PFSK-1 (cell line): ENCODE results near the gene SYT14.

ENCODE experiments used
- POLR2AphosphoS5 ChIP-seq: IDR thresholded peaks from 2 replicates; pipeline ENCODE4 v1.6.1; 2012; ENCODE audit warnings: low read depth, mild to moderate bottlenecking, control low read depth, low read length, moderate library complexity
- TAF1 ChIP-seq: IDR thresholded peaks from 2 replicates; pipeline ENCODE4 v1.6.1; 2012; ENCODE audit warnings: low read length, control low read depth, borderline replicate concordance; ENCODE audit not compliant: insufficient read depth
- TF ChIP-seq, protein P1 (sequence below), 2 experiments: IDR thresholded peaks; 2 replicates each; pipeline versions ENCODE4 v1.6.1 to v1.8.0; 2011 to 2012; ENCODE audit warnings: low read depth in 2 of 2, low read length in 2 of 2, control low read depth in 1 of 2, inconsistent platforms in 1 of 2, mild to moderate bottlenecking in 1 of 2, moderate library complexity in 1 of 2; ENCODE audit not compliant: insufficient read depth in 1 of 2

DNA sequence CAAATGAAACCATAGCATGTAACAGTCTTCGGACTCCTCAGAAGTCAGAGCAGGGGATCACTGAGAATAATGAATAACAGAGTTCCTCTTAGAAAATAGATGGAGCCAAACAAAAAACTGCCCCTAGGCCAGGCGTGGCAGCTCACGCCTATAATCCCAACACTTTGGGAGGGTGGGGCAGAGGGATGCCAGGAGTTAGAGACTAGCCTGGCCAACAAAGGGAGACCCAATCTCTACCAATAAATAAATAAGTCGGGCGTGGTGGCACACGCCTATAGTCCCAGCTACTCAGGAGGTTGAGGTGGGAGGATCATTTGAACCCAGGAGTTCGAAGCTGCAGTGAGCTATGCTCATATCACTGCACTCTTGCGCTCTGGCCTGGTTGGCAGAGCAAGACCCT is 236.1 kb downstream of the SYT14 start:
- TF ChIP-seq TAF1 (no peak), POLR2AphosphoS5 (no peak)
- TF ChIP-seq, protein P1, sequence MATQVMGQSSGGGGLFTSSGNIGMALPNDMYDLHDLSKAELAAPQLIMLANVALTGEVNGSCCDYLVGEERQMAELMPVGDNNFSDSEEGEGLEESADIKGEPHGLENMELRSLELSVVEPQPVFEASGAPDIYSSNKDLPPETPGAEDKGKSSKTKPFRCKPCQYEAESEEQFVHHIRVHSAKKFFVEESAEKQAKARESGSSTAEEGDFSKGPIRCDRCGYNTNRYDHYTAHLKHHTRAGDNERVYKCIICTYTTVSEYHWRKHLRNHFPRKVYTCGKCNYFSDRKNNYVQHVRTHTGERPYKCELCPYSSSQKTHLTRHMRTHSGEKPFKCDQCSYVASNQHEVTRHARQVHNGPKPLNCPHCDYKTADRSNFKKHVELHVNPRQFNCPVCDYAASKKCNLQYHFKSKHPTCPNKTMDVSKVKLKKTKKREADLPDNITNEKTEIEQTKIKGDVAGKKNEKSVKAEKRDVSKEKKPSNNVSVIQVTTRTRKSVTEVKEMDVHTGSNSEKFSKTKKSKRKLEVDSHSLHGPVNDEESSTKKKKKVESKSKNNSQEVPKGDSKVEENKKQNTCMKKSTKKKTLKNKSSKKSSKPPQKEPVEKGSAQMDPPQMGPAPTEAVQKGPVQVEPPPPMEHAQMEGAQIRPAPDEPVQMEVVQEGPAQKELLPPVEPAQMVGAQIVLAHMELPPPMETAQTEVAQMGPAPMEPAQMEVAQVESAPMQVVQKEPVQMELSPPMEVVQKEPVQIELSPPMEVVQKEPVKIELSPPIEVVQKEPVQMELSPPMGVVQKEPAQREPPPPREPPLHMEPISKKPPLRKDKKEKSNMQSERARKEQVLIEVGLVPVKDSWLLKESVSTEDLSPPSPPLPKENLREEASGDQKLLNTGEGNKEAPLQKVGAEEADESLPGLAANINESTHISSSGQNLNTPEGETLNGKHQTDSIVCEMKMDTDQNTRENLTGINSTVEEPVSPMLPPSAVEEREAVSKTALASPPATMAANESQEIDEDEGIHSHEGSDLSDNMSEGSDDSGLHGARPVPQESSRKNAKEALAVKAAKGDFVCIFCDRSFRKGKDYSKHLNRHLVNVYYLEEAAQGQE (IDR thresholded peaks at IDR 0.05; ENCODE audit: insufficient read depth in 1 of 2, low read depth in 2 of 2, low read length in 2 of 2), result no peak
